Cardiac fibroblast (primary cell): Measurements from ENCODE around the gene PLPP4.
A peak's percentile ranks its signal among the peaks of the same experiment; 100 is the strongest.

Experiments used
- DNase-seq, 2 donors: peaks; one replicate each; pipeline versions ENCODE4 v3.0.0 to v3.0.0-alpha.2; 2010; ENCODE audit warnings: low read depth in 2 of 2
- H3K4me3 ChIP-seq, 2 donors: replicated peaks in 1 of 2; 1 replicate in 1 of 2; 2 replicates in 1 of 2; pipeline ENCODE4 v1.5.1; 2011; ENCODE audit warnings: low read depth in 2 of 2, low read length in 2 of 2, mild to moderate bottlenecking in 2 of 2, moderate library complexity in 1 of 2
- CTCF ChIP-seq: IDR thresholded peaks from one replicate; pipeline ENCODE4 v1.5.1; 2011; ENCODE audit warnings: low read depth, mild to moderate bottlenecking, low read length, inconsistent platforms

The PLPP4 gene

GRCh38 chr10:120422457-120422856 is 34.6 kb upstream of the PLPP4 start:
- H3K4me3 ChIP-seq: no peak overlapping the region
- TF ChIP-seq CTCF: no peak
- DNase-seq: peak; percentile 61 to 62

- peak; percentile 79 for TF ChIP-seq CTCF
- DNase-seq: peak; percentile 59 to 62
Measured at GRCh38 chr10:120423431-120424197, 33.4 kb upstream of the PLPP4 start.

GRCh38 chr10:120424198-120424464 is 32.9 kb upstream of the PLPP4 start:
- DNase-seq: no peak
- TF ChIP-seq CTCF: no peak
- no peak overlapping the region for H3K4me3 ChIP-seq

More at GRCh38 chr10:120423431-120424197, 33.4 kb upstream of the PLPP4 start:
- no peak overlapping the region for H3K4me3 ChIP-seq

DNA sequence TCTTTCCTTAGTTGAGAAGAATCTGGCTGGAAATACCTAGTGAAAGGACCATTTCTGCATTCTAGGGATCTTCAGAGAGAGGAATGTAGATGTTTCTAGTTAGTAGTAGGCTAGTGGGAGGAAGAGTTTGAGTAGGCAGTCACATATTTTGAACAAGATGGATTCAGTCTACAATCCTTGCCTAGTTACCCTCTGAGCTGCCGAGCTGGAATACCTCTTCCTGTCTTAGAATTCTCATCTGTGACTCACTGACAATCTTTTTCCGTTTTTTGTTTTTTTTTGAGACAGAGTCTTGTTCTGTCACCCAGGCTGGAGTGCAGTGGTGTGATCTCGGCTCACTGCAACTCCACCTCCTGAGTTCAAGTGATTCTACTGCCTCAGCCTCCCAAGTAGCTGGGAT is 30.7 kb upstream of the PLPP4 start:
- TF ChIP-seq CTCF: no peak
- peak in 1 of 2 donors; percentile 29 for DNase-seq
- H3K4me3 ChIP-seq: no peak overlapping the region

GRCh38 chr10:120428754-120429153 is 28.3 kb upstream of the PLPP4 start:
- DNase-seq: no peak
- H3K4me3 ChIP-seq: no peak overlapping the region
- TF ChIP-seq CTCF: no peak

GRCh38 chr10:120429395-120429794 is 27.6 kb upstream of the PLPP4 start:
- peak; percentile 7 to 15 for DNase-seq
- TF ChIP-seq CTCF: no peak
- H3K4me3 ChIP-seq: no peak overlapping the region

DNA sequence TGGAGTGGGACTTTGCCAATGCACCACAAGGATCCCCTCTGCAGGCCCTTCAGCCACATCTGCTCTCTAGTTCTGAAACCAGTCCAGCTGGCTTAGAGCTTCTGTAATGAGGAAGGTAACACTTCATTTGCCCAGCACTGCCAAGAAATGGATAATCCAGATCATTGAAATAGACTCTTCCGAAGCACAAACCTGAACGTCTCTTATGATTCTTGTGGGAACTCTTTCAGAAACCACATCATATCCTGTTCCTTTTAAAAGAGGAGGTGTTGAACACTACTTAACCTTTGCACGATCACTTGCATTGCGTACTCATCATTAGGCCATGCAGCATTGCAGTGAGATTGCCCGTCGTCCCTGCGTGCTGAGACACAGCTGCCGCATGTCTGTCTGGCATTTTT is 25.8 kb upstream of the PLPP4 start:
- no peak for TF ChIP-seq CTCF
- H3K4me3 ChIP-seq: no peak overlapping the region
- no peak for DNase-seq
